KMS-11 (cell line): Measurements from ENCODE around the gene BMPER.

ENCODE experiments used
- H2AFZ ChIP-seq: fragments of 200-600 bp; sonication (generic); 2 replicates; pipeline ENCODE4 v1.6.1; 2016; ENCODE audit warnings: antibody characterized with exemption, mixed run types, low read depth
- H3K27ac ChIP-seq: fragments of 200-600 bp; sonication (generic); 2 replicates; pipeline ENCODE4 v1.6.1; 2016; ENCODE audit warnings: mild to moderate bottlenecking, mixed run types
- H3K27me3 ChIP-seq: fragments of 200-600 bp; sonication (generic); 2 replicates; pipeline ENCODE4 v1.6.1; 2017; ENCODE audit warnings: mild to moderate bottlenecking, low read depth, mixed run types, moderate library complexity; ENCODE audit not compliant: insufficient read depth
- H3K36me3 ChIP-seq: fragments of 200-600 bp; sonication (generic); 2 replicates; pipeline ENCODE4 v1.6.1; 2017; ENCODE audit warnings: mild to moderate bottlenecking, mixed run types; ENCODE audit not compliant: insufficient read depth
- H3K4me1 ChIP-seq: fragments of 200-600 bp; sonication (generic); 2 replicates; pipeline ENCODE4 v1.6.1; 2016; ENCODE audit warnings: mild to moderate bottlenecking, low read depth, mixed run types; ENCODE audit not compliant: poor library complexity, severe bottlenecking
- H3K4me2 ChIP-seq: fragments of 200-600 bp; sonication (generic); 2 replicates; pipeline ENCODE4 v1.7.0; 2016; ENCODE audit warnings: mild to moderate bottlenecking, mixed run types
- H3K4me3 ChIP-seq: fragments of 200-600 bp; sonication (generic); IDR thresholded peaks from 2 replicates; pipeline ENCODE4 v1.6.1; 2017; ENCODE audit warnings: low read depth, low read length, mixed read lengths; ENCODE audit not compliant: insufficient read depth
- H3K79me2 ChIP-seq: fragments of 200-600 bp; sonication (generic); 2 replicates; pipeline ENCODE4 v1.6.1; 2016; ENCODE audit warnings: low read depth, mixed run types; ENCODE audit not compliant: insufficient read depth
- H3K9ac ChIP-seq: fragments of 200-600 bp; sonication (generic); 2 replicates; pipeline ENCODE4 v1.6.1; 2016; ENCODE audit warnings: mild to moderate bottlenecking, mixed run types
- H4K20me1 ChIP-seq: fragments of 200-600 bp; sonication (generic); 2 replicates; pipeline ENCODE4 v1.6.1; 2016; ENCODE audit warnings: mild to moderate bottlenecking, mixed run types; ENCODE audit not compliant: insufficient read depth
- TF ChIP-seq, protein P1 (sequence below): fragments of 200-600 bp; sonication (generic); conservative IDR thresholded peaks from 2 replicates; pipeline ENCODE4 v1.6.1; 2017; ENCODE audit warnings: low read depth, mild to moderate bottlenecking, antibody characterized with exemption, low read length, moderate library complexity, mixed read lengths

BMPER gene

DNA sequence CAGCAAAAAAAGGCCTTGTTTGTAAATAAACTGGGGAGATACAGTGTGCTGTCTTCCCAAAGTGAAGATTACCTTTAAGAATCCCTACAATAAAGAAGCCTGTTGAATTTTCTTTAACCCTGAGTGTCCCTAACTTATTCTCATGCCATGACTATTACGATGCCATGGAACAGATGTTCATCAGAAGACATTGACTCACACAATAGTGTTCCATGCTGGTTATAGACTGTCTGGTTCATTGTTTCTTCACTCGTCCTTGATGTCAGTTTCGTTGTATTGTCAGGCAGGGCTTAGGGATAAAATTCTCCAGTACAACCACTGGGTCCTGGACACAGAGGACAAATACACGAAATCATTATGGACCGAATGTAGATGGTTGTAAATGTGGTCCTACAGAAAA lies 36.2 kb upstream of the BMPER start:
- Histone ChIP-seq H4K20me1 (no peaks in the 10 kb centered on the region), H3K4me3 (no peak overlapping the region), H3K36me3 (no peaks in the 10 kb centered on the region), H3K79me2 (no peaks in the 10 kb centered on the region), H3K4me2 (no peak overlapping the region), H3K27me3 (no peaks in the 10 kb centered on the region), H2AFZ (no peak overlapping the region), H3K27ac (no peak overlapping the region), H3K9ac (no peak overlapping the region), H3K4me1 (no peaks in the 10 kb centered on the region)
- TF ChIP-seq, protein P1, sequence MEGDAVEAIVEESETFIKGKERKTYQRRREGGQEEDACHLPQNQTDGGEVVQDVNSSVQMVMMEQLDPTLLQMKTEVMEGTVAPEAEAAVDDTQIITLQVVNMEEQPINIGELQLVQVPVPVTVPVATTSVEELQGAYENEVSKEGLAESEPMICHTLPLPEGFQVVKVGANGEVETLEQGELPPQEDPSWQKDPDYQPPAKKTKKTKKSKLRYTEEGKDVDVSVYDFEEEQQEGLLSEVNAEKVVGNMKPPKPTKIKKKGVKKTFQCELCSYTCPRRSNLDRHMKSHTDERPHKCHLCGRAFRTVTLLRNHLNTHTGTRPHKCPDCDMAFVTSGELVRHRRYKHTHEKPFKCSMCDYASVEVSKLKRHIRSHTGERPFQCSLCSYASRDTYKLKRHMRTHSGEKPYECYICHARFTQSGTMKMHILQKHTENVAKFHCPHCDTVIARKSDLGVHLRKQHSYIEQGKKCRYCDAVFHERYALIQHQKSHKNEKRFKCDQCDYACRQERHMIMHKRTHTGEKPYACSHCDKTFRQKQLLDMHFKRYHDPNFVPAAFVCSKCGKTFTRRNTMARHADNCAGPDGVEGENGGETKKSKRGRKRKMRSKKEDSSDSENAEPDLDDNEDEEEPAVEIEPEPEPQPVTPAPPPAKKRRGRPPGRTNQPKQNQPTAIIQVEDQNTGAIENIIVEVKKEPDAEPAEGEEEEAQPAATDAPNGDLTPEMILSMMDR = no peak

DNA sequence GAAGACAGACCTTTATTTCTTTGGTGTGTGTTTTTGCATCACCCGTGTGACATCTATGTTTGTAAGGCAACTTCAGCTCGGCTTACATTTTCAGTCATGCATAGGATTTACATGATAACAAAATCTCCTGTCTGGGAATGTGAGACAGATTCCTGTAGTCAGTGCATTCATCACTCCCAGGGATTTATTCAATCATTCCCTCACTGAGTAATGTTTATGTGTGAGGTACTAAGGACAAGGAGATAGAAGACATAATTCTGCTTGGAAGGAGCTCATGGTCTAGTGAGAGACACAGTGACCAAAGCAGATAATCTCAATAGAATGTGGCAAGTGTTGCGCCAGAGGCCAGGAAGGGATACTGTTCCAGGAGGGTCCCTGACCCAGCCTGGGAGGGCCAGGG lies 35.2 kb upstream of the BMPER start:
- Histone ChIP-seq H2AFZ (no peak overlapping the region), H3K27ac (no peak overlapping the region), H3K4me1 (no peaks in the 10 kb centered on the region), H3K4me3 (no peak overlapping the region), H3K36me3 (no peaks in the 10 kb centered on the region), H3K79me2 (no peaks in the 10 kb centered on the region), H3K4me2 (no peak overlapping the region), H3K27me3 (no peaks in the 10 kb centered on the region), H3K9ac (no peak overlapping the region), H4K20me1 (no peaks in the 10 kb centered on the region)
- TF ChIP-seq, protein P1 = no peak

DNA sequence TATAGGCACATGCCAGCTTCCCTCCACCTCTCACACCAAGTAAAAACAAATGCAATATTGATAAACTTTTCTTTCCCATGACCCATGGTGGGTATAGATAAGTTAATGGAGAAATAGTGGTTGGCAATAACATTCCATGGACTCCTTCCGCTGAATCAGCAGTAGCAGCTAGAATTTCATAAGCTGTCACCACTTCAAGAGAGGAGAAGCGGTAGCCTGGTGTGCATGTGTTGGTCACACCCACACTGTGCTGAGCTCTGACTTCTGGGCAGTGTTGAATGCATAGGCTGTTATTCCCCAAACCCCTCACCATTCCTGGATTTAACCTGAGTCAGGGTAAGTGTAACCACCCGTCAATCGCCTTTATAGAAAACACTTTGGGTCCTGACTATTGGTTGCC lies 32.5 kb upstream of the BMPER start:
- H3K27ac ChIP-seq = no peak overlapping the region
- no peak overlapping the region for H3K4me3 ChIP-seq
- H2AFZ ChIP-seq = no peak overlapping the region
- no peaks in the 10 kb centered on the region for H3K27me3 ChIP-seq
- no peaks in the 10 kb centered on the region for H3K4me1 ChIP-seq
- H3K79me2 ChIP-seq = no peaks in the 10 kb centered on the region
- TF ChIP-seq, protein P1 = no peak
- no peaks in the 10 kb centered on the region for H4K20me1 ChIP-seq
- H3K4me2 ChIP-seq = no peak overlapping the region
- H3K36me3 ChIP-seq = no peaks in the 10 kb centered on the region
- H3K9ac ChIP-seq = no peak overlapping the region

DNA sequence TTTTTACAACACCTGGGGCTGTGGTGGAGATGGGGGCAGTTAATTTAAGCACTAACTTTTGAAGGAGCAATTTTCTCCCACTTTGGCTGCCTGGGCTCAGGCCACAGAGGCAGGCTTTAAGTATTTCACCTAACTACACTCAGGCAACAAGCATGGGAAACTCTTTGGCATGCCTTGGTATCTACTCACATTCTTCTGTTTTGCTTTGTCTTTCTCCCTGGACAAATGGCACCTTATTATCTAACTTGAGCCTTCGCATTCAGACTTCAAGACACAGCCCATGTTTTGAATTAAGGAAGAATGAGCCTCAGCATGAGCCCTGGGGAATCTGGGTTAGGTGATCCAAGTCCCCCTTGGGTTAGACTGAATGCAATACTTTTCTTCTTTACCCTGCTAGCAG lies 31.8 kb upstream of the BMPER start:
- Histone ChIP-seq H3K4me2 (no peak overlapping the region), H3K79me2 (no peaks in the 10 kb centered on the region), H3K4me3 (no peak overlapping the region), H3K4me1 (no peaks in the 10 kb centered on the region), H3K9ac (no peak overlapping the region), H3K27me3 (no peaks in the 10 kb centered on the region), H3K36me3 (no peaks in the 10 kb centered on the region), H2AFZ (no peak overlapping the region), H4K20me1 (no peaks in the 10 kb centered on the region), H3K27ac (no peak overlapping the region)
- TF ChIP-seq, protein P1 = no peak
